Astrocyte (in vitro differentiated cells and primary cell): Measurements from ENCODE around the gene GPX4. TPM values are rescaled to one million over a fixed set of nuclear protein-coding genes. Genes with fewer than 3 reads are reported as not detected.

Experiments used
- DNase-seq: peaks from one replicate; pipeline ENCODE4 v3.0.0-alpha.2; 2010; ENCODE audit warnings: low read depth
- FAIRE-seq: peaks from 2 replicates; lab custom pipeline; 2011; peaks lifted over from hg19 to GRCh38; lab: Jason Lieb, UNC
- H2AFZ ChIP-seq: 2 replicates; pipeline ENCODE4 v1.6.0; 2012; ENCODE audit warnings: low read depth, low read length, inconsistent platforms
- H3K27ac ChIP-seq: 2 replicates; pipeline ENCODE4 v1.5.1; 2011; ENCODE audit warnings: low read depth, low read length, inconsistent platforms
- H3K27me3 ChIP-seq: 2 replicates; pipeline ENCODE4 v1.6.0; 2011; ENCODE audit warnings: low read length, inconsistent platforms; ENCODE audit not compliant: insufficient read depth
- H3K36me3 ChIP-seq: 2 replicates; pipeline ENCODE4 v1.5.1; 2011; ENCODE audit warnings: low read length, inconsistent platforms; ENCODE audit not compliant: insufficient read depth
- H3K4me1 ChIP-seq: 2 replicates; pipeline ENCODE4 v1.5.1; 2011; ENCODE audit warnings: low read length, inconsistent platforms; ENCODE audit not compliant: insufficient read depth
- H3K4me2 ChIP-seq: 2 replicates; pipeline ENCODE4 v1.6.0; 2012; ENCODE audit warnings: low read length, inconsistent platforms
- H3K4me3 ChIP-seq: 2 replicates; pipeline ENCODE4 v1.5.1; 2011; ENCODE audit warnings: low read depth, mild to moderate bottlenecking, low read length, inconsistent platforms; ENCODE audit not compliant: insufficient read depth
- H3K79me2 ChIP-seq: 2 replicates; pipeline ENCODE4 v1.6.0; 2012; ENCODE audit warnings: mild to moderate bottlenecking, low read length, inconsistent platforms; ENCODE audit not compliant: insufficient read depth
- H3K9ac ChIP-seq: 2 replicates; pipeline ENCODE4 v1.6.0; 2012; ENCODE audit warnings: mild to moderate bottlenecking, low read length, inconsistent platforms
- H3K9me3 ChIP-seq: 2 replicates; pipeline ENCODE4 v1.5.1; 2012; ENCODE audit warnings: low read depth, mild to moderate bottlenecking, low read length, inconsistent platforms; ENCODE audit not compliant: insufficient read depth
- H4K20me1 ChIP-seq: 2 replicates; pipeline ENCODE4 v1.6.0; 2012; ENCODE audit warnings: low read length, inconsistent platforms; ENCODE audit not compliant: insufficient read depth
- H3K27ac Mint-ChIP-seq: one replicate; pipeline ENCODE4 v1.8.0; 2021; ENCODE audit warnings: mild to moderate bottlenecking, mixed read lengths; ENCODE audit not compliant: unreplicated experiment
- H3K27me3 Mint-ChIP-seq: one replicate; pipeline ENCODE4 v1.8.0; 2021; ENCODE audit warnings: low read depth, mixed read lengths; ENCODE audit not compliant: unreplicated experiment
- H3K36me3 Mint-ChIP-seq: one replicate; pipeline ENCODE4 v1.8.0; 2021; ENCODE audit warnings: low read depth, mixed read lengths; ENCODE audit not compliant: unreplicated experiment
- H3K4me1 Mint-ChIP-seq: one replicate; pipeline ENCODE4 v1.8.0; 2021; ENCODE audit warnings: low read depth, mixed read lengths; ENCODE audit not compliant: unreplicated experiment
- H3K4me3 Mint-ChIP-seq: one replicate; pipeline ENCODE4 v1.8.0; 2021; ENCODE audit warnings: mild to moderate bottlenecking, moderate library complexity, mixed read lengths; ENCODE audit not compliant: unreplicated experiment
- H3K9me3 Mint-ChIP-seq: one replicate; pipeline ENCODE4 v1.8.0; 2021; ENCODE audit warnings: mild to moderate bottlenecking, mixed read lengths; ENCODE audit not compliant: unreplicated experiment
- CTCF ChIP-seq: IDR thresholded peaks from 2 replicates; pipeline ENCODE4 v1.5.1; 2011; ENCODE audit warnings: low read depth, mild to moderate bottlenecking, inconsistent platforms, low read length, moderate library complexity; ENCODE audit not compliant: insufficient read depth
- EZH2 ChIP-seq: IDR thresholded peaks from 2 replicates; pipeline ENCODE4 v1.6.1; 2012; ENCODE audit warnings: mild to moderate bottlenecking, low read length, inconsistent platforms; ENCODE audit not compliant: insufficient read depth
- total RNA-seq: library from RNA; stranded (reverse); gene quantifications from 2 replicates; pipeline ENCODE4 v1.2.1, GENCODE V29; 2021

Gene GPX4
- total RNA-seq, 1 donor from 2014 or later, result 325 TPM

GRCh38 chr19:1155352-1156304, 51.8 kb downstream of the GPX4 start:
- no peak overlapping the region for H3K27ac ChIP-seq
- no peak overlapping the region for H3K4me3 ChIP-seq
- H3K27me3 Mint-ChIP-seq, result no peaks in the 10 kb centered on the region
- peaks cover 52% of the 10 kb centered on the region for H4K20me1 ChIP-seq
- H3K36me3 Mint-ChIP-seq, result peaks cover 2% of the 10 kb centered on the region
- no peak overlapping the region for H2AFZ ChIP-seq
- H3K79me2 ChIP-seq, result peaks cover 42% of the 10 kb centered on the region
- H3K4me1 ChIP-seq, result peaks cover 11% of the 10 kb centered on the region
- no peak overlapping the region for H3K4me3 Mint-ChIP-seq
- TF ChIP-seq EZH2 (no peak), CTCF (no peak)
- no peak overlapping the region for H3K9ac ChIP-seq
- no peaks in the 10 kb centered on the region for H3K9me3 Mint-ChIP-seq
- peak overlapping the region; percentile 46 for H3K4me2 ChIP-seq
- H3K4me1 Mint-ChIP-seq, result peaks cover 2% of the 10 kb centered on the region
- H3K27ac Mint-ChIP-seq, result no peak overlapping the region
- no peaks in the 10 kb centered on the region for H3K36me3 ChIP-seq
- FAIRE-seq, result no peak
- no peaks in the 10 kb centered on the region for H3K9me3 ChIP-seq
- no peak for DNase-seq
- no peaks in the 10 kb centered on the region for H3K27me3 ChIP-seq

Other genes with a start within 250 kb of the GPX4 start
- gene CFD, start 244.3 kb upstream of the GPX4 start, total RNA-seq, result 0.59 and 0.65 TPM in 2 replicates
- gene MED16, start 210.8 kb upstream of the GPX4 start, total RNA-seq, result 41.4 and 45.0 TPM in 2 replicates
- not detected in 2 replicates for gene RNU6-9, start 210.5 kb upstream of the GPX4 start, total RNA-seq
- 57.9 and 60.0 TPM in 2 replicates for gene R3HDM4, start 190.8 kb upstream of the GPX4 start, total RNA-seq
- gene KISS1R, start 186.7 kb upstream of the GPX4 start, total RNA-seq, result not detected in 2 replicates
- 100 and 106 TPM in 2 replicates for gene ARID3A, start 178.0 kb upstream of the GPX4 start, total RNA-seq
- 60.0 and 68.9 TPM in 2 replicates for gene WDR18, start 119.6 kb upstream of the GPX4 start, total RNA-seq
- gene GRIN3B, start 103.6 kb upstream of the GPX4 start, total RNA-seq, result 2.5 and 2.7 TPM in 2 replicates
- 155 and 173 TPM in 2 replicates for gene TMEM259, start 82.9 kb upstream of the GPX4 start, total RNA-seq
- gene RNU6-2, start 82.5 kb upstream of the GPX4 start, total RNA-seq, result not detected in 2 replicates
- 781 and 819 TPM in 2 replicates for gene CNN2, start 77.4 kb upstream of the GPX4 start, total RNA-seq
- gene ABCA7, start 63.9 kb upstream of the GPX4 start, total RNA-seq, result 14.3 and 18.4 TPM in 2 replicates
- gene ARHGAP45, start 36.8 kb upstream of the GPX4 start, total RNA-seq, result 2.7 and 3.0 TPM in 2 replicates
- 180 and 207 TPM in 2 replicates for gene POLR2E, start 8.6 kb upstream of the GPX4 start, total RNA-seq
- gene SBNO2, start 70.3 kb downstream of the GPX4 start, total RNA-seq, result 39.3 and 43.2 TPM in 2 replicates
- 61.6 and 67.9 TPM in 2 replicates for gene STK11, start 101.8 kb downstream of the GPX4 start, total RNA-seq
- gene CBARP, start 134.0 kb downstream of the GPX4 start, total RNA-seq, result 18.8 and 19.8 TPM in 2 replicates
- gene ATP5F1D, start 137.8 kb downstream of the GPX4 start, total RNA-seq, result 154 and 170 TPM in 2 replicates
- 119 and 141 TPM in 2 replicates for gene MIDN, start 144.6 kb downstream of the GPX4 start, total RNA-seq
- gene CIRBP, start 165.3 kb downstream of the GPX4 start, total RNA-seq, result 184 and 215 TPM in 2 replicates
- gene FAM174C, start 171.5 kb downstream of the GPX4 start, total RNA-seq, result 50.5 and 50.8 TPM in 2 replicates
- gene EFNA2, start 181.9 kb downstream of the GPX4 start, total RNA-seq, result 7.0 and 8.4 TPM in 2 replicates